ENCODE results near the gene XRCC3. TPM values are rescaled to one million over a fixed set of nuclear protein-coding genes. Genes with fewer than 3 reads are reported as not detected.

The XRCC3 gene
- total and polyA plus RNA-seq, 10 of the 15 experiments (the other 5 are each of a cell fraction or from before 2014, with no cell fraction given), result 0.37 to 52.0 (median 26.8) TPM

DNA sequence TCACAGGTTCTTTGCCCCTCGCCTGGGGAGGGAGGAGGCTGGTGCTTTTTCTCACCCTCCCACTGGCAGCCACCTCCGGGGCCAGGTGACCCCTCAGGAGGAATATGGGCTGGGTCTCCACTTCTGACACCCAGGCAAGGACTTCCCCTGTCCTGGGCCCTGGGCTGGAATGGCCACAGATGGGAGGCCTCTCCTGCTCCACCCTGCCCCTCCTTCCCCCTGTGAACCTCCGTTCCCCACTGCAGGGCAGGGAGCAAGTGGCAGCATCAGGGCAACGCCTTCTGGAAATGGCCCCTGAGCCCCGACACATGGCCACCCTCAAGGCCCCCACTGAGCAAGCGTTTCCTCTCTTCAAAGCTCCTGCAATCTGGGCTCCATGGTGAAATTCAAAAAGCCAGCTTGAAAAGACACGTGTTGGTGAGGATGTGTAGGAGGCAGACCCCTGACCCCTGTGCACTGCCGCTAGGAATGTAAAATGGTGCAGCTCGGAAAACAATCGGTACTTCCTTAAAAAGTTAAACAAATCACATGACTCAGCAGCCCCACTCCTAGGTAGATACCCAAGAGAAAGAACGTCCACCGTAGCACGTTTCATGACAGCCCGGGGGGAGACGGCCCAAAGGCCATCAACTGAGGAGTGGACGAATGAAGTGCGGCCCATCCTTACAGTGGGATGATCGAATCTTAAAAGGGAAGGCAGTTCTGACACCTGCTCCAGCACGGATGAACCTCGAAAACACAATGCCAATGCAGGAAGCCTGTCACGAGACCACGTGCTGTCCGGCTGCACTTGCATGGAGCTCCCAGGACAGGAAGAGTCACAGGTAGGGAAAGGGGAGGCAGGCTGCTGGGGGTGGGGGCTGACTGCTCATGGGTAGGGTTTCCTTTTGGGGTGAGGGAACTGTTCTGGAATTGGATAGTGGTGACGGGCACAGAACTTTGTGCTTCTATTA lies 11.5 kb downstream of the XRCC3 start (continued):
- no peak for TF ChIP-seq EED (IDR thresholded peaks at IDR 0.05; ENCODE audit: low read depth)
- TF ChIP-seq, protein P1, sequence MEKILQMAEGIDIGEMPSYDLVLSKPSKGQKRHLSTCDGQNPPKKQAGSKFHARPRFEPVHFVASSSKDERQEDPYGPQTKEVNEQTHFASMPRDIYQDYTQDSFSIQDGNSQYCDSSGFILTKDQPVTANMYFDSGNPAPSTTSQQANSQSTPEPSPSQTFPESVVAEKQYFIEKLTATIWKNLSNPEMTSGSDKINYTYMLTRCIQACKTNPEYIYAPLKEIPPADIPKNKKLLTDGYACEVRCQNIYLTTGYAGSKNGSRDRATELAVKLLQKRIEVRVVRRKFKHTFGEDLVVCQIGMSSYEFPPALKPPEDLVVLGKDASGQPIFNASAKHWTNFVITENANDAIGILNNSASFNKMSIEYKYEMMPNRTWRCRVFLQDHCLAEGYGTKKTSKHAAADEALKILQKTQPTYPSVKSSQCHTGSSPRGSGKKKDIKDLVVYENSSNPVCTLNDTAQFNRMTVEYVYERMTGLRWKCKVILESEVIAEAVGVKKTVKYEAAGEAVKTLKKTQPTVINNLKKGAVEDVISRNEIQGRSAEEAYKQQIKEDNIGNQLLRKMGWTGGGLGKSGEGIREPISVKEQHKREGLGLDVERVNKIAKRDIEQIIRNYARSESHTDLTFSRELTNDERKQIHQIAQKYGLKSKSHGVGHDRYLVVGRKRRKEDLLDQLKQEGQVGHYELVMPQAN (conservative IDR thresholded peaks at IDR 0.05), result no peak
- TF ChIP-seq MYB (IDR thresholded peaks at IDR 0.05; ENCODE audit: borderline replicate concordance, low read depth, low read length), result no peak

DNA sequence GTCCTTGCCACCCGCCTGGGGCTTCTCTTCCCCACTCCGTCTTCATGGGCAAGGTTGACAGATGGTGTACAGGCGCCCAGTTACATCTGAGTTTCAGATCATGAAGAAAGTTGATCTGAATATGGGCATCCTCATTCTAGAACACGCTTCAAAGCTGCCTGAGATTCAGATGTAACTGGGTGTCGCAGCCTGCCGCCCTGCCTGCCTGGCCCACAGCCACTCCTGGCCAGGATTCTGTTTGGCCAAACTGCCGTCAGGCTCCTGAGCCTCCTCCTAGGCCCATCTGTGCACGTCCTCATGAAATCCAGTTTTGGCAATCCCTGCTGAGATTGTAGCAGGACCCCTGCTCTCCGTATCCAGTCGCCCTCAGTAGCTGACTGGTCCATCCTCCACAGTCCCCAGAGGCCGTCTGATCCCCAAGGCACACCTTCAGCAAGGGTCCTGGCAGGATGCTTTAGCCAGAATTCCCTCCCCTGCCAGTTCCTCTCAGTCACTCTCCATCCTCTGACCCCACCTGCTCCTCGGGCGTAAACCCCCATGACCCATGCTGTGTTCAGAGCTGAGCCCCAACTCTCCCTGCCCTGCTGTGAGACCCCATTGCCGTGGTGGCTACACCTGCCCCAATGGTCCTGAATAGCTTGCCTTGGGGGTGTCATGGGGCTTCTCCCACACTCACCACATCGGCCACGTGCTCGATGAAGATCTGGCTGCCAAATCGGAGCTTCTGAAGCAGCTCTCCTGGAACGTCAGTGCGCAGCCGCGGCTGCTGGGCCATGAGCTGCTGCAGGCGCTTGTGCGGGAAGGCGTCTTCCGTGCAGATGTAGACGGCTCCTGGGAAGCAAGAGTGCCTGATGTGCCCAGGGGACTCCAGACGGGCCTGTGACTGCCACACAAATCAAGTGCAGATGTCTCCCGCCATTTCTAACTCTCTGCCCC lies 12.5 kb downstream of the XRCC3 start:
- no peaks in the 10 kb centered on the region for H4K20me1 ChIP-seq (ENCODE audit: control insufficient read depth, insufficient read depth)
- H2AFZ ChIP-seq (ENCODE audit: control insufficient read depth, low read depth, low read length), result no peak overlapping the region
- TF ChIP-seq, protein P2, sequence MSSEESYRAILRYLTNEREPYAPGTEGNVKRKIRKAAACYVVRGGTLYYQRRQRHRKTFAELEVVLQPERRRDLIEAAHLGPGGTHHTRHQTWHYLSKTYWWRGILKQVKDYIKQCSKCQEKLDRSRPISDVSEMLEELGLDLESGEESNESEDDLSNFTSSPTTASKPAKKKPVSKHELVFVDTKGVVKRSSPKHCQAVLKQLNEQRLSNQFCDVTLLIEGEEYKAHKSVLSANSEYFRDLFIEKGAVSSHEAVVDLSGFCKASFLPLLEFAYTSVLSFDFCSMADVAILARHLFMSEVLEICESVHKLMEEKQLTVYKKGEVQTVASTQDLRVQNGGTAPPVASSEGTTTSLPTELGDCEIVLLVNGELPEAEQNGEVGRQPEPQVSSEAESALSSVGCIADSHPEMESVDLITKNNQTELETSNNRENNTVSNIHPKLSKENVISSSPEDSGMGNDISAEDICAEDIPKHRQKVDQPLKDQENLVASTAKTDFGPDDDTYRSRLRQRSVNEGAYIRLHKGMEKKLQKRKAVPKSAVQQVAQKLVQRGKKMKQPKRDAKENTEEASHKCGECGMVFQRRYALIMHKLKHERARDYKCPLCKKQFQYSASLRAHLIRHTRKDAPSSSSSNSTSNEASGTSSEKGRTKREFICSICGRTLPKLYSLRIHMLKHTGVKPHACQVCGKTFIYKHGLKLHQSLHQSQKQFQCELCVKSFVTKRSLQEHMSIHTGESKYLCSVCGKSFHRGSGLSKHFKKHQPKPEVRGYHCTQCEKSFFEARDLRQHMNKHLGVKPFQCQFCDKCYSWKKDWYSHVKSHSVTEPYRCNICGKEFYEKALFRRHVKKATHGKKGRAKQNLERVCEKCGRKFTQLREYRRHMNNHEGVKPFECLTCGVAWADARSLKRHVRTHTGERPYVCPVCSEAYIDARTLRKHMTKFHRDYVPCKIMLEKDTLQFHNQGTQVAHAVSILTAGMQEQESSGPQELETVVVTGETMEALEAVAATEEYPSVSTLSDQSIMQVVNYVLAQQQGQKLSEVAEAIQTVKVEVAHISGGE (CRISPR knock-in tag; IDR thresholded peaks at IDR 0.05), result no peak
- H3K4me3 ChIP-seq, result no peak overlapping the region
- no peaks in the 10 kb centered on the region for H3K27me3 ChIP-seq (replicated peaks in 1 of 2; ENCODE audit: control insufficient read depth in 2 of 2, insufficient read depth in 2 of 2, low read length in 1 of 2)
- FAIRE-seq (no peak), ATAC-seq (no peak), DNase-seq (ENCODE audit: low read depth, low spot score) (no peak)
- no TSS peak for BruUV-seq (replicated peaks)
- no peaks in the 10 kb centered on the region for H3K9me3 ChIP-seq (replicated peaks; ENCODE audit: control insufficient read depth, insufficient read depth, low read length)
- ChIA-PET POLR2A (no interaction called here), RAD21 (ENCODE audit: unreplicated experiment) (no interaction called here), SMC1A (ENCODE audit: uncharacterized antibody, unreplicated experiment) (no interaction called here), CTCF (interaction anchor here (1.3 kb wide), 1 partner anchor 11 kb away, joined by 5 read pairs; no protein-coding TSS in a partner anchor)
- H3K4me2 ChIP-seq (ENCODE audit: control insufficient read depth, insufficient read depth), result no peak overlapping the region
- no peaks in the 10 kb centered on the region for H3K79me2 ChIP-seq (ENCODE audit: control insufficient read depth, insufficient read depth, low read length)
- WGBS (ENCODE audit: insufficient coverage, insufficient replicate concordance, low lambda C conversion rate, missing lambda C conversion rate), result 92% methylated on average over 29 of the region's 29 CpGs
- no peak overlapping the region for H3K27ac ChIP-seq (ENCODE audit: control insufficient read depth, insufficient read depth)
- H3K36me3 ChIP-seq (ENCODE audit: control insufficient read depth in 2 of 2, insufficient read depth in 2 of 2, low read length in 1 of 2), result peaks cover 5 to 47% of the 10 kb centered on the region in 2 experiments; a peak in 3 of 4 replicates
- no peak overlapping the region for H3K9ac ChIP-seq (ENCODE audit: control insufficient read depth, insufficient read depth, low read length)
- intact Hi-C loops (cut with micrococcal nuclease; ENCODE audit: unreplicated experiment), result no loop called here
- in situ Hi-C loops (cut with MboI), result no loop called here
- H3K4me1 ChIP-seq (ENCODE audit: control insufficient read depth, insufficient read depth, low read length), result no peaks in the 10 kb centered on the region
